Measurements from ENCODE around the gene MAML3. TPM values are rescaled to one million over a fixed set of nuclear protein-coding genes. Genes with fewer than 3 reads are reported as not detected.

MAML3 gene
- total and polyA plus RNA-seq, 7 experiments from 2014 or later = 0.53 to 9.4 (median 3.3) TPM

DNA sequence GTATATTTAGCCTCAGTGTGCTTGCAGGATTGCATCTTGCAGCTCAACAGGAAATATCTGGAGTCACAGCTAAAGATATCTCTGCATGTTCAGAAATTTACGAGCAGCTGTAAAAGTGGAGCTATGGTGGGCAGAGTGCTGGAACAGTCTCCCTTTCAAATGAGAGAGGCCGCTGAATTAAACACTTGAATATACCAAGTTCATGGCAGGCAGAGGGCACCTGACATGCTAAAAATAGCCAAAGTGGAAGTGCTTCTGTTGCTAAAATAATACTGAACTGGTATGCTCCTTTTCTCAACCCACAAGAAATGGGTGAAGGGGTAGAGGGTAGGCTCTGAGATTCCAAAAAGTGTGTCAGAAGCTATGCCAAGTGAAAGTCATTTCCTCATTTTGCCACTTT, 390.3 kb downstream of the MAML3 start:
- Mint-ChIP-seq H3K36me3 (peaks cover 0 to 5% (median 2%) of the 10 kb centered on the region in 5 donors), H3K4me1 (peaks cover 0 to 3% (median 1%) of the 10 kb centered on the region in 7 donors), H3K27me3 (peaks cover 0 to 22% (median 0%) of the 10 kb centered on the region in 5 donors), H3K4me3 (no peak overlapping the region), H3K9me3 (no peaks in the 10 kb centered on the region), H3K27ac (no peak overlapping the region)
- intact Hi-C loops (cut with micrococcal nuclease) = no loop called here
- Histone ChIP-seq H3K4me1 (ENCODE audit: control insufficient read depth in 2 of 2, insufficient read depth in 2 of 2, low read length in 2 of 2) (no peaks in the 10 kb centered on the region), H3K27ac (ENCODE audit: low read depth, low read length) (no peak overlapping the region), H3K9me3 (ENCODE audit: control insufficient read depth in 2 of 3, low read length in 3 of 3) (no peaks in the 10 kb centered on the region), H3K27me3 (ENCODE audit: control insufficient read depth in 2 of 2, insufficient read depth in 2 of 2, low read length in 2 of 2) (no peaks in the 10 kb centered on the region), H3K36me3 (ENCODE audit: control insufficient read depth in 2 of 3, insufficient read depth in 3 of 3, low read length in 3 of 3) (no peaks in the 10 kb centered on the region), H3K4me3 (ENCODE audit: low read length) (no peak overlapping the region)
- CTCF ChIA-PET = no interaction called here
- POLR2A ChIA-PET = no interaction called here
- DNase-seq (no peak), ATAC-seq (peak; percentile 22)

DNA sequence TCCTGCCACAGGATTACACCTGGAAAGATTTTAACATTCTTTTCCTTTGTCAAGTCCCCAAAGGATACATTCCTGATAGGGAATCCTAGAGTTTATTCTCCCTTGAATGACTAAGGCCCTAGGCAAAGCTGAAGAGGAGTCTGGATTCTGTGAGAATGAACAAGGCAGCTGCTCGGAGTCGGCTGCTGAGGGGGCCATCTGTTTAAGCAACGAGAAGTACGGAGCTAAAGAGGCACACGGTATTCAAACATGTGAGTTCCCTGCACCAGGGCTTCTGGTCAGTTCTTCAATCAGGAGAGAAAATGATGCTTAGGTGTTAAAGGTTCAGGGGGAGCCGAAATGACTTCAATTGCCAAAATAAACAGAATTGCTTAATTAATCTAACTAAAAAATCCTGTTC, 390.8 kb downstream of the MAML3 start:
- ChIA-PET CTCF (no interaction called here), POLR2A (no interaction called here)
- peaks cover 0 to 5% (median 3%) of the 10 kb centered on the region in 5 donors for H3K36me3 Mint-ChIP-seq
- H3K4me1 Mint-ChIP-seq = peaks cover 0 to 5% (median 4%) of the 10 kb centered on the region in 7 donors
- intact Hi-C loops (cut with micrococcal nuclease) = no loop called here
- H3K27me3 Mint-ChIP-seq = peaks cover 0 to 22% (median 0%) of the 10 kb centered on the region in 5 donors
- ATAC-seq = no peak
- no peak overlapping the region for H3K4me3 Mint-ChIP-seq
- no peaks in the 10 kb centered on the region for H3K36me3 ChIP-seq (ENCODE audit: control insufficient read depth in 2 of 3, insufficient read depth in 3 of 3, low read length in 3 of 3)
- no peaks in the 10 kb centered on the region for H3K27me3 ChIP-seq (ENCODE audit: control insufficient read depth in 2 of 2, insufficient read depth in 2 of 2, low read length in 2 of 2)
- no peak for DNase-seq
- H3K9me3 Mint-ChIP-seq = no peaks in the 10 kb centered on the region
- H3K9me3 ChIP-seq (ENCODE audit: control insufficient read depth in 2 of 3, low read length in 3 of 3) = no peaks in the 10 kb centered on the region
- no peaks in the 10 kb centered on the region for H3K4me1 ChIP-seq (ENCODE audit: control insufficient read depth in 2 of 2, insufficient read depth in 2 of 2, low read length in 2 of 2)
- no peak overlapping the region for H3K27ac Mint-ChIP-seq
- H3K4me3 ChIP-seq (ENCODE audit: low read length) = no peak overlapping the region
- H3K27ac ChIP-seq (ENCODE audit: low read depth, low read length) = no peak overlapping the region

DNA sequence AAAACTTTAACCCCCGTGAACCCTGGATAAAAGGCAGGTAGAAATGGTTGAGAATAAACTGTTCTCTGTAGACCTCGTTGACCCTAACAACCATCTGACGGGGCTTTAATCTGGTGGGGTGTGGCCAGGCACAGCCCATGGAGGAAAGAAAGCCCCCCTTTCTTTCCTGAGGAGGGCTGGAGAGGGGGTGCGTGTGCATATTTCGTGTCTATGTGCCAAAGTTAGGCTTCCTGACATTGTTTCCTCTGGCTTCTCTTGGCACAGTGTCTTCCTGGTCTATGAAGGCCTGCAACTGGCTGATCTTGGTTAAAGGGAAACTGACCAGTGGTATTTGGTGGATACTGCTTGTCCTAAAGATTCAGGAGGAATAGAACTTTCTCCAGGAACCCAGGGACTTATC, 391.3 kb downstream of the MAML3 start:
- CTCF ChIA-PET = no interaction called here
- Mint-ChIP-seq H3K9me3 (no peaks in the 10 kb centered on the region), H3K36me3 (peaks cover 0 to 5% (median 3%) of the 10 kb centered on the region in 5 donors), H3K4me3 (no peak overlapping the region), H3K27ac (no peak overlapping the region), H3K4me1 (peaks cover 0 to 9% (median 7%) of the 10 kb centered on the region in 7 donors), H3K27me3 (peaks cover 0 to 23% (median 0%) of the 10 kb centered on the region in 5 donors)
- no peak overlapping the region for H3K27ac ChIP-seq (ENCODE audit: low read depth, low read length)
- intact Hi-C loops (cut with micrococcal nuclease) = no loop called here
- no peaks in the 10 kb centered on the region for H3K36me3 ChIP-seq (ENCODE audit: control insufficient read depth in 2 of 3, insufficient read depth in 3 of 3, low read length in 3 of 3)
- no peak overlapping the region for H3K4me3 ChIP-seq (ENCODE audit: low read length)
- POLR2A ChIA-PET = no interaction called here
- ATAC-seq (no peak), DNase-seq (no peak)
- no peaks in the 10 kb centered on the region for H3K27me3 ChIP-seq (ENCODE audit: control insufficient read depth in 2 of 2, insufficient read depth in 2 of 2, low read length in 2 of 2)
- no peaks in the 10 kb centered on the region for H3K4me1 ChIP-seq (ENCODE audit: control insufficient read depth in 2 of 2, insufficient read depth in 2 of 2, low read length in 2 of 2)
- no peaks in the 10 kb centered on the region for H3K9me3 ChIP-seq (ENCODE audit: control insufficient read depth in 2 of 3, low read length in 3 of 3)

DNA sequence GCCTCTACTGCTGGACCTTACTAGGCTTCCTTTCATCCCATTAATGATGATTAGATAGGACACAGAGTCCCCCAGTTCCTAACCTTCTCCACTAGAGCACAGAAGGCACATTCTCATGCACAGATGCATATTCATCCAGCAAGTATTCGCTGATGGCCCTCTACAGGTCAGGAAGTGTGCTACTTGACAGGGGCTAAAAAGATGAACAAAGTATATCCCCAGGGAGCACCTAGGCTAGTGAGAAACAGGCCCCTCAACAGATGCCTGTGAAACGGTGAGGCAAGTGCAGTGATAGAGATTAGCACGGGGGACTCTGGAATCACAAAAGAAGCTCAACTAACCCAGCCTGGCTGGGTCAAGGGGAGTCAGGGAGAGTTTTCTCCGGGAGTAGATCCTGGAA, 392.5 kb downstream of the MAML3 start:
- intact Hi-C loops (cut with micrococcal nuclease) = no loop called here
- CTCF ChIA-PET = no interaction called here
- peaks cover 0 to 10% (median 9%) of the 10 kb centered on the region in 7 donors for H3K4me1 Mint-ChIP-seq
- H3K27ac Mint-ChIP-seq = no peak overlapping the region
- no peak overlapping the region for H3K4me3 Mint-ChIP-seq
- no peaks in the 10 kb centered on the region for H3K9me3 Mint-ChIP-seq
- peaks cover 0 to 31% (median 0%) of the 10 kb centered on the region in 5 donors for H3K27me3 Mint-ChIP-seq
- H3K4me3 ChIP-seq (ENCODE audit: low read length) = no peak overlapping the region
- peaks cover 0 to 3% (median 0%) of the 10 kb centered on the region in 5 donors for H3K36me3 Mint-ChIP-seq
- H3K27ac ChIP-seq (ENCODE audit: low read depth, low read length) = no peak overlapping the region
- H3K36me3 ChIP-seq (ENCODE audit: control insufficient read depth in 2 of 3, insufficient read depth in 3 of 3, low read length in 3 of 3) = no peaks in the 10 kb centered on the region
- no peaks in the 10 kb centered on the region for H3K4me1 ChIP-seq (ENCODE audit: control insufficient read depth in 2 of 2, insufficient read depth in 2 of 2, low read length in 2 of 2)
- ATAC-seq = no peak
- no peaks in the 10 kb centered on the region for H3K9me3 ChIP-seq (ENCODE audit: control insufficient read depth in 2 of 3, low read length in 3 of 3)
- DNase-seq = no peak
- H3K27me3 ChIP-seq (ENCODE audit: control insufficient read depth in 2 of 2, insufficient read depth in 2 of 2, low read length in 2 of 2) = no peaks in the 10 kb centered on the region
- POLR2A ChIA-PET = no interaction called here

DNA sequence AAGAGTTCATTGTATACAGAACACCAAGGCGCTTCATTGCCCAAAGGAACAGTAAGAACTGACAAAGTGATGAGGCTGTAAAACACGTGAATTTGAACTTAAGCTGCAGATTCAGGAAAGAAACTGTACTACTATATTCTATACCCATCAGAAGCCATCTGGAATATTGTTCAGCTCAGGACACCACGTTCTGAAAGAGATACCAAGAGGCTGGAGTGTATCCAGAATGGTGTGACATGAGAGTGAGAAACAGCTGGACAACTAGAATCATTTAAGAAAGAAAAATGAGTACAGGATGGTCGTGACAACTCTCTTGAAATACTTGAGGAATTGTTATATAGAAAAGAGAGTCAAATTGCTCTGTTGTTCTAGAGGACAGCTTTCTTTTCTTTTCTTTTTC, 393.4 kb downstream of the MAML3 start:
- Mint-ChIP-seq H3K9me3 (no peaks in the 10 kb centered on the region), H3K27ac (no peak overlapping the region), H3K4me3 (no peak overlapping the region), H3K27me3 (peaks cover 0 to 33% (median 0%) of the 10 kb centered on the region in 5 donors), H3K4me1 (peaks cover 0 to 10% (median 9%) of the 10 kb centered on the region in 7 donors), H3K36me3 (peaks cover 0 to 3% (median 0%) of the 10 kb centered on the region in 5 donors)
- DNase-seq (no peak), ATAC-seq (no peak)
- POLR2A ChIA-PET = no interaction called here
- Histone ChIP-seq H3K9me3 (ENCODE audit: control insufficient read depth in 2 of 3, low read length in 3 of 3) (no peaks in the 10 kb centered on the region), H3K4me1 (ENCODE audit: control insufficient read depth in 2 of 2, insufficient read depth in 2 of 2, low read length in 2 of 2) (no peaks in the 10 kb centered on the region), H3K27ac (ENCODE audit: low read depth, low read length) (no peak overlapping the region), H3K36me3 (ENCODE audit: control insufficient read depth in 2 of 3, insufficient read depth in 3 of 3, low read length in 3 of 3) (no peaks in the 10 kb centered on the region), H3K4me3 (ENCODE audit: low read length) (no peak overlapping the region), H3K27me3 (ENCODE audit: control insufficient read depth in 2 of 2, insufficient read depth in 2 of 2, low read length in 2 of 2) (no peaks in the 10 kb centered on the region)
- intact Hi-C loops (cut with micrococcal nuclease) = no loop called here
- CTCF ChIA-PET = no interaction called here

DNA sequence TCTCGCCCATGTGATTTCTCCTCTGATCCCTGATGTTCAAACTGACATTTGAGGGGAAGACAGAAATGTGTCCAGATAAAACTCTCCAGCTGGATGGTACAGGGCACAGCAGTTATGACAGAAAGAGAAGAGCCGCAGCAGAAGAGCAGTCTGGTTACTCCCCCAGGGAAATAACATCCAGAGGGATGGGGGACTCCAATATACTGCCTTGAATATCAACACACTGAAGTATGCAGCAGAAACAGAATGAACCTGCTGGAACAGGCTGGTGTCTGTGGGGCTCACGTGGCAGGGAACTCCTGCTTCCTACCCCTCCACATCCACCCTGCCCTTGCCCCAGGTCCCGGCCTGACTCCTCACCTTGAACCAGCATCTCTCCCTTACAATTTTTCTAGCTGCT, 394.9 kb downstream of the MAML3 start:
- Histone ChIP-seq H3K27ac (ENCODE audit: low read depth, low read length) (no peak overlapping the region), H3K4me3 (ENCODE audit: low read length) (no peak overlapping the region), H3K9me3 (ENCODE audit: control insufficient read depth in 2 of 3, low read length in 3 of 3) (no peaks in the 10 kb centered on the region), H3K4me1 (ENCODE audit: control insufficient read depth in 2 of 2, insufficient read depth in 2 of 2, low read length in 2 of 2) (no peaks in the 10 kb centered on the region), H3K27me3 (ENCODE audit: control insufficient read depth in 2 of 2, insufficient read depth in 2 of 2, low read length in 2 of 2) (no peaks in the 10 kb centered on the region), H3K36me3 (ENCODE audit: control insufficient read depth in 2 of 3, insufficient read depth in 3 of 3, low read length in 3 of 3) (no peaks in the 10 kb centered on the region)
- H3K9me3 Mint-ChIP-seq = no peaks in the 10 kb centered on the region
- DNase-seq (no peak), ATAC-seq (no peak)
- H3K27me3 Mint-ChIP-seq = peaks cover 0 to 34% (median 0%) of the 10 kb centered on the region in 5 donors
- intact Hi-C loops (cut with micrococcal nuclease) = no loop called here
- CTCF ChIA-PET = no interaction called here
- POLR2A ChIA-PET = no interaction called here
- H3K27ac Mint-ChIP-seq = no peak overlapping the region
- peaks cover 0 to 3% (median 0%) of the 10 kb centered on the region in 5 donors for H3K36me3 Mint-ChIP-seq
- H3K4me3 Mint-ChIP-seq = no peak overlapping the region
- H3K4me1 Mint-ChIP-seq = peaks cover 0 to 10% (median 9%) of the 10 kb centered on the region in 7 donors

DNA sequence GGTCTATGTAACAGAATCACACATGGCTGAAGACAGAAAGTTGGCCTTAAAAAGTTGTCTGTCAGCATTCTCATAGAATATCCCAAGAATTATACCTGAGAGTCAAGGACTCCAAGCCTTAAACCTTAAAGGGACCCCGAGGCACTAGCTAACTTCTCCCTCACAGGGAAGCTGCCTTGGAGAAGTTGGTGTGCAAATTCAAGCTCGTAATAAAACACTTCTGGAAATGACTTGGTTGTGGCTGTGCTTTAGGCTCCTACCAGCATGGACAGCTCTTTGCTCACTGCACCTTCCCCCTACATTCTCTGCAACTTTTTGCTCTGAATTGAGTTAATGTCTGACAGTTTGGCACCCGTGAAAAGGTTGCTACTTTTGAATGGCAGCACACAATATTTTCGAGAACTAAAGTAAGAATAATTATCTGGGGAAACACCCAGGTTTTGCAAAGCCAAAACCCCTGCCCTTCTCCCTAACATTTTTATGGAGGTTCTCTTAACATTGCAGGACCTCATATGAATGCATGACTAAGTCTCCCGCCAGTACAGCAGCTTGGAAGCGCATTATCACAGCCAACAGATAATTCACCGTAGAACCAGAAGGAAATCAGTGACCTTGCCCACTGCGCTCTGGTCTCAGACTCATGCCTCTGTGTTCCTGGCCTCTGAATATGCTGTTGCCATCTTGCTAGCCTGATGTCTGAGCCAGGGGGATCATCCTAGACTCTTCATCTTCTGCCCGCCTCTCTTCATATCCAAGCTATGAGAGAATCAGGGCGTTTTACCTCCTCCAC, 397.4 kb downstream of the MAML3 start:
- POLR2A ChIA-PET = no interaction called here
- peaks cover 0 to 10% (median 9%) of the 10 kb centered on the region in 7 donors for H3K4me1 Mint-ChIP-seq
- ATAC-seq = no peak
- H3K27me3 Mint-ChIP-seq = peaks cover 0 to 31% (median 0%) of the 10 kb centered on the region in 5 donors
- no peaks in the 10 kb centered on the region for H3K9me3 Mint-ChIP-seq
- no peaks in the 10 kb centered on the region for H3K4me1 ChIP-seq (ENCODE audit: control insufficient read depth in 2 of 2, insufficient read depth in 2 of 2, low read length in 2 of 2)
- H3K27ac ChIP-seq (ENCODE audit: low read depth, low read length) = no peak overlapping the region
- H3K4me3 Mint-ChIP-seq = no peak overlapping the region
- no peaks in the 10 kb centered on the region for H3K36me3 ChIP-seq (ENCODE audit: control insufficient read depth in 2 of 3, insufficient read depth in 3 of 3, low read length in 3 of 3)
- H3K9me3 ChIP-seq (ENCODE audit: control insufficient read depth in 2 of 3, low read length in 3 of 3) = no peaks in the 10 kb centered on the region
- CTCF ChIA-PET = no interaction called here
- DNase-seq = no peak
- peaks cover 0 to 3% (median 0%) of the 10 kb centered on the region in 5 donors for H3K36me3 Mint-ChIP-seq
- intact Hi-C loops (cut with micrococcal nuclease) = no loop called here
- H3K27ac Mint-ChIP-seq = no peak overlapping the region
- H3K27me3 ChIP-seq (ENCODE audit: control insufficient read depth in 2 of 2, insufficient read depth in 2 of 2, low read length in 2 of 2) = no peaks in the 10 kb centered on the region
- no peak overlapping the region for H3K4me3 ChIP-seq (ENCODE audit: low read length)

Data from naive thymus-derived CD4-positive, alpha-beta T cell (primary cell).